Suprapubic skin (tissue), 4 donors: Measurements from ENCODE around the gene SET. TPM values are rescaled to one million over a fixed set of nuclear protein-coding genes. Genes with fewer than 3 reads are reported as not detected.

ENCODE experiments used
- DNase-seq, 2 donors: peaks; one replicate each; pipeline ENCODE4 v3.0.0-alpha.2; 2019; ENCODE audit warnings: low spot score in 2 of 2
- H3K27ac ChIP-seq: fragments of 200-600 bp; sonication (generic); one replicate; pipeline ENCODE4 v1.5.1; 2019
- H3K27me3 ChIP-seq: fragments of 200-600 bp; sonication (generic); one replicate; pipeline ENCODE4 v1.5.1; 2019
- H3K36me3 ChIP-seq: fragments of 200-600 bp; sonication (generic); one replicate; pipeline ENCODE4 v1.5.1; 2019
- H3K4me1 ChIP-seq: fragments of 200-600 bp; sonication (generic); one replicate; pipeline ENCODE4 v1.5.1; 2019
- H3K4me3 ChIP-seq: fragments of 200-600 bp; sonication (generic); one replicate; pipeline ENCODE4 v1.5.1; 2019; ENCODE audit warnings: mild to moderate bottlenecking
- H3K9me3 ChIP-seq: fragments of 200-600 bp; sonication (generic); one replicate; pipeline ENCODE4 v1.5.1; 2019
- EP300 ChIP-seq: sonication (generic); formaldehyde crosslinking; IDR thresholded peaks from one replicate; pipeline ENCODE4 v1.6.1; 2017; ENCODE audit warnings: antibody characterized with exemption
- POLR2A ChIP-seq, 2 donors: fragments of 450-650 bp; IDR thresholded peaks; one replicate each; pipeline ENCODE4 v1.6.1; 2017; ENCODE audit warnings: antibody characterized with exemption in 2 of 2, mild to moderate bottlenecking in 2 of 2, moderate library complexity in 2 of 2
- POLR2AphosphoS5 ChIP-seq, 3 donors: sonication (generic); formaldehyde crosslinking; IDR thresholded peaks; one replicate each; pipeline ENCODE4 v1.6.1; 2017; ENCODE audit warnings: antibody characterized with exemption in 3 of 3
- WGBS: methylation state at CpG from one replicate; pipeline ENCODE4 v1.1.5; 2018; 5-methylcytosine and 5-hydroxymethylcytosine counted together
- total RNA-seq, 4 donors: library from RNA; depleted of rRNA; stranded (reverse); fragments of >200 nt; gene quantifications; one replicate each; pipeline ENCODE4 v1.1.0, GENCODE V29; 2016
- TF ChIP-seq, protein P1 (sequence below), 2 donors: fragments of 200-600 bp in 1 of 2; fragments of 450-650 bp in 1 of 2; sonication (generic) in 1 of 2; IDR thresholded peaks; one replicate each; pipeline ENCODE4 v1.5.1; 2016 to 2019; ENCODE audit warnings: antibody characterized with exemption in 2 of 2, mild to moderate bottlenecking in 1 of 2, moderate library complexity in 1 of 2

Gene SET
- total RNA-seq, 4 donors from 2014 or later: 101 to 166 (median 161) TPM

DNA sequence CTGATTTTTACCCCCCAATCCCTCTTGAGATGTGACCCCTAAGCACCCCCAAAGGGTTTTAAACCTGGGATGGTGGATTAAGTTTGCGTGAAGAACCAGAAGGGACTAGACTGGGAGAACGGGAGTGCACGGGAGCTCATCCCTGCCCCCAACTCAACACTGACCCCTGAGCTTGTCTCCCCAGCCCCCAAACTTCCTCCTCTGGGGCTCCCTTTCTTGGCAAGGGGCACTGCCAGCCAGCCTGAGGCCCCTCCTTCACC, 5.0 kb upstream of the SET start:
- DNase-seq: no peak
- H3K27me3 ChIP-seq: no peaks in the 10 kb centered on the region
- 0% methylated on average over 3 of the region's 3 CpGs for WGBS
- no peaks in the 10 kb centered on the region for H3K36me3 ChIP-seq
- H3K9me3 ChIP-seq: no peaks in the 10 kb centered on the region
- H3K27ac ChIP-seq: peak overlapping the region; percentile 94
- H3K4me3 ChIP-seq: peak overlapping the region; percentile 70
- H3K4me1 ChIP-seq: peaks cover 44% of the 10 kb centered on the region
- TF ChIP-seq POLR2A (IDR thresholded peaks at IDR 0.05) (no peak), EP300 (no peak), POLR2AphosphoS5 (IDR thresholded peaks at IDR 0.05) (no peak)
- TF ChIP-seq, protein P1, sequence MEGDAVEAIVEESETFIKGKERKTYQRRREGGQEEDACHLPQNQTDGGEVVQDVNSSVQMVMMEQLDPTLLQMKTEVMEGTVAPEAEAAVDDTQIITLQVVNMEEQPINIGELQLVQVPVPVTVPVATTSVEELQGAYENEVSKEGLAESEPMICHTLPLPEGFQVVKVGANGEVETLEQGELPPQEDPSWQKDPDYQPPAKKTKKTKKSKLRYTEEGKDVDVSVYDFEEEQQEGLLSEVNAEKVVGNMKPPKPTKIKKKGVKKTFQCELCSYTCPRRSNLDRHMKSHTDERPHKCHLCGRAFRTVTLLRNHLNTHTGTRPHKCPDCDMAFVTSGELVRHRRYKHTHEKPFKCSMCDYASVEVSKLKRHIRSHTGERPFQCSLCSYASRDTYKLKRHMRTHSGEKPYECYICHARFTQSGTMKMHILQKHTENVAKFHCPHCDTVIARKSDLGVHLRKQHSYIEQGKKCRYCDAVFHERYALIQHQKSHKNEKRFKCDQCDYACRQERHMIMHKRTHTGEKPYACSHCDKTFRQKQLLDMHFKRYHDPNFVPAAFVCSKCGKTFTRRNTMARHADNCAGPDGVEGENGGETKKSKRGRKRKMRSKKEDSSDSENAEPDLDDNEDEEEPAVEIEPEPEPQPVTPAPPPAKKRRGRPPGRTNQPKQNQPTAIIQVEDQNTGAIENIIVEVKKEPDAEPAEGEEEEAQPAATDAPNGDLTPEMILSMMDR (IDR thresholded peaks at IDR 0.05): no peak

DNA sequence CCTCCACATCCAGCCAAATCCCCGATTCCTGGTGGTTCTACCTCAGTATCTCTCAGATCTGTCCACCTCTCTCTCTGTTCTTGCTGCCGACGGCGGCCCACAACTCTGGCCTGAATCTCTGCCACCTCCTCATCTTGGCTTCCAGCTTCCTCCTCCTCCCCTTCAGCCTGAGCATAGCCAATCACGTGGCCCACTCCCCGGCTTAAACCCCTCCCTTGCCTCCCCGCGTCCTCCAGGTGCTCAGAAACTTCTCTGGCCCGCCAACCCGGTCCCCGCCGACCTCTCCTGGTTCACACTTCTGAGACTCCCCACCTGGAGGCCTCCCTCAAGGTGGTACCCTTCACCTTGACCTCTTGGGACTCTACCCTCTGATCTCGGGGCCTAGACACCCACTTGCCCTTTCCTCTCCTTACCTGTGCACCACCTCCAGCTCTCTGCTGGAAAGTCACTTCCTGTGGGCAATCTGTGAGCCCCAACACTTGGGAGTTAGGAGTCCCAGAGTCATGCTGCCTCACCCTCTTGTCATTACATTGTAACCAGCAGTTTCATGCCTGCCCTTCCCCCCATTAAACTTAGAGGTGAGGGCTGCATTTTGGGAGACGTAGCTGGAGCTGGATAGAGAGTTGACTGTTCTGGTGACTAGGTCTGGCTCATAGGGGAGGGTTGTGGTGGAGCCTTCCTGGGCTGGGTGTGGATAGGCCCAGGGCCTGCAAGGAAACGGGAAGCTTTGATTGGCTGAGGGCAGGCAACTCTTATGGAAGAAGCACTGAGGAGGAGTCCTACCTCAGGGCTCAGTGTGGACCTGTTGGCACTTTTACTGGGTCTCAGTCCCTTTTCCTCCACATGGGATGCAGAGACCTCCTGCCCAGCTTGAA, 4.5 kb upstream of the SET start:
- no peaks in the 10 kb centered on the region for H3K36me3 ChIP-seq
- H3K4me3 ChIP-seq: peak overlapping the region; percentile 70
- no peaks in the 10 kb centered on the region for H3K9me3 ChIP-seq
- DNase-seq: peak; percentile 88 to 92
- 5% methylated on average over 15 of the region's 15 CpGs for whole genome bisulfite sequencing
- peak overlapping the region; percentile 94 for H3K27ac ChIP-seq
- H3K4me1 ChIP-seq: peaks cover 44% of the 10 kb centered on the region
- no peaks in the 10 kb centered on the region for H3K27me3 ChIP-seq
- TF ChIP-seq POLR2AphosphoS5 (IDR thresholded peaks at IDR 0.05) (peak in 1 of 3 donors; percentile 18), EP300 (no peak)

DNA sequence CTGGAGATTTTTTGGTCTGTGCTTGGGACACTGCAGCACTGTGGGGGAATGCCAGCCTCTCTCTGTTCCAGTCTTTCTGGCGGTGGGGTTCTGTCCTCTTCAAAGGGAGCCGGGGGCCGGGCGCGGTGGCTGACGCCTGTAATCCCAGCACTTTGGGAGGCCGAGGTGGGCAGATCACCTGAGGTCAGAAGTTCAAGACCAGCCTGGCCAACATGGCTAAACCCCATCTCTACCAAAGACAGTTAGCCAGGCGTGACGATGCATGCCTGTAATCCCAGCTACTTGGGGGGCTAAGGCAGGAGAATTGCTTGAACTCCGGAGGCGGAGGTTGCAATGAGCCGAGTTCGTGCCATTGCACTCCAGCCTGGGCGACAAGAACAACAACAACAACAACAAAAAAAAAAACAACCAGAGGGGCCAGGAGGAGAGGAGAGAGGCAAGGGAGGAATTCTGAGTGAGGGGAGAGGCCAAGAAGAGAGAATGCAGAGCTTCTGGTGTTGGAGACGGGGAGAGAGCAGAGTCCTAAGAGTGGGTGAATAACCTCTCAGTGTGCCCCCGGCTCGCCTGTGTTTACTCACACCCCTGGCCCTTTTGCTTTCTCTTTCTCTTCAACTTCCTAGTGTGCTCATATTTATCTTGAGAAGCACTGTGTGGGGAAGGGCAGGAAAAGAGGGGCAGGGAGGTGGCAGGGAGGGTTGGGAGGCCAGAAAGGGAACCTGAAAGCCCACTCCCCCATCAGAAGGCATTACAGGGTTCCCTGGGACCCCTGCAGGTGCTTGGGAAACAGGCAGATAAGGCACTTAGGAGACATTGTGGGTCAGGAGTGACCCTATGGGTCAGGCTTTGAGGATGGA, 3.2 kb upstream of the SET start:
- peaks cover 50% of the 10 kb centered on the region for H3K4me1 ChIP-seq
- H3K27ac ChIP-seq: peak overlapping the region; percentile 94
- TF ChIP-seq, protein P1 (IDR thresholded peaks at IDR 0.05): no peak
- no peak for TF ChIP-seq POLR2A (IDR thresholded peaks at IDR 0.05)
- TF ChIP-seq POLR2AphosphoS5 (IDR thresholded peaks at IDR 0.05): no peak
- no peak for TF ChIP-seq EP300
- no peak for DNase-seq
- no peaks in the 10 kb centered on the region for H3K27me3 ChIP-seq
- H3K4me3 ChIP-seq: no peak overlapping the region
- H3K9me3 ChIP-seq: no peaks in the 10 kb centered on the region
- H3K36me3 ChIP-seq: no peaks in the 10 kb centered on the region
- WGBS: 75% methylated on average over 17 of the region's 17 CpGs

DNA sequence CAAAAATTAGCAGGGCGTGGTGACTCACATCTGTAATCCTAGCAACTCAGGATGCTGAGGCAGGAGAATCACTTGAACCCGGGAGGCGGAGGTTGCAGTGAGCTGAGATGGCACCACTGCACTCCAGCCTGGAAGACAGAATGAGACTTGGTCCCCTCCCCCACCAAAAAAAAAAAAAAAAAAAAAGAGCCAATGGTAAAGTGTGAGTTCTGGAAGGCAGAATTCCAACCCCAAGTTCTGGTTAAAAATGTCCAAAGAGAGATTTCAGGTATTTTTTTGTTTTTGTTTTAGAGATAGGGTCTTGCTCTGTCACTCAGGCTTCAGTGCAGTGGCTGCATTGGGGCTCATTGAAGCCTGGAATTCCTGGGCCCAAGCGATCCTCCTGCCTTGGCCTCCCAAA, 1.6 kb upstream of the SET start:
- H3K9me3 ChIP-seq: no peaks in the 10 kb centered on the region
- DNase-seq: no peak
- peaks cover 58% of the 10 kb centered on the region for H3K4me1 ChIP-seq
- H3K4me3 ChIP-seq: no peak overlapping the region
- H3K27me3 ChIP-seq: no peaks in the 10 kb centered on the region
- no peak overlapping the region for H3K27ac ChIP-seq
- H3K36me3 ChIP-seq: peaks cover 7% of the 10 kb centered on the region
- TF ChIP-seq POLR2A (IDR thresholded peaks at IDR 0.05) (no peak), EP300 (no peak), POLR2AphosphoS5 (IDR thresholded peaks at IDR 0.05) (no peak)
- TF ChIP-seq, protein P1 (IDR thresholded peaks at IDR 0.05): no peak
- 96% methylated on average over 4 of the region's 4 CpGs for WGBS

DNA sequence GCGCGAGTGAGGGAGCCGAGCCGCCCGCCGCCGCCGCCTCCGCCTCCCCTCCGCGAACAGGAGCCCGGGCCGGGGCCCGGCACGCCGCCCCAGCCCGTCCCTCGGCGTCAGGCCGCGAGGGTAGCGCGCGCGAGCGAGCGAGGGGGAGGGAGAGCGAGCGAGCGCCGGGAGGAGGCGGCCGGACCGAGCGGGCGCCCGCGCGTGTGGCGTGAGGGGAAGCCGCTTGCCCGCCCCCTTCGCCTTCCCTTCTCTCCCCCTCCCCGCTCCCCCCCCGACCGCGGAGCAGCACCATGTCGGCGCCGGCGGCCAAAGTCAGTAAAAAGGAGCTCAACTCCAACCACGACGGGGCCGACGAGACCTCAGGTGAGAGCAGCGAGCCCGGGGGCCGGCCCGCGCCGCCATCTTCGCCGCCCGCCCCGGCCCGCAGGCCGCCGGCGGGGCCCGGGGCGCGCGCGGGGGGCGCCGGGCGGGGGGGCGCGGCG, 312 bp downstream of the SET start:
- no CpG with 5 or more reads among the region's 80 CpGs for WGBS
- peaks cover 46% of the 10 kb centered on the region for H3K4me1 ChIP-seq

More for the DNA sequence above, 312 bp downstream of the SET start:
- H3K4me3 ChIP-seq: peak overlapping the region; percentile 71
- peak overlapping the region; percentile 95 for H3K27ac ChIP-seq
- no peak for TF ChIP-seq POLR2A (IDR thresholded peaks at IDR 0.05)
- no peaks in the 10 kb centered on the region for H3K27me3 ChIP-seq
- H3K9me3 ChIP-seq: no peaks in the 10 kb centered on the region
- DNase-seq: peak in 1 of 2 donors; percentile 81
- peaks cover 26% of the 10 kb centered on the region for H3K36me3 ChIP-seq
